Mesothelial cell of epicardium (in vitro differentiated cells): Measurements from ENCODE around the gene CPT1B. TPM values are rescaled to one million over a fixed set of nuclear protein-coding genes. Genes with fewer than 3 reads are reported as not detected.
"Not testable (repeated sequence)": the region's sequence is repeated elsewhere in the genome, so short reads cannot be mapped to it uniquely, and the experiment has no call there.

ENCODE experiments used
- DNase-seq, 2 experiments: peaks; one replicate each; pipeline ENCODE4 v3.0.0; 2021; ENCODE audit warnings: low spot score in 2 of 2; ENCODE audit not compliant: unreplicated experiment in 2 of 2
- H3K27ac Mint-ChIP-seq: 2 replicates; pipeline ENCODE4 v1.8.0; 2021; ENCODE audit warnings: mixed read lengths
- H3K27me3 Mint-ChIP-seq: 2 replicates; pipeline ENCODE4 v1.8.0; 2021; ENCODE audit warnings: low read depth, mixed read lengths
- H3K36me3 Mint-ChIP-seq: 2 replicates; pipeline ENCODE4 v1.8.0; 2021; ENCODE audit warnings: mixed read lengths
- H3K4me1 Mint-ChIP-seq: 2 replicates; pipeline ENCODE4 v1.8.0; 2021; ENCODE audit warnings: mixed read lengths
- H3K4me3 Mint-ChIP-seq: 2 replicates; pipeline ENCODE4 v1.8.0; 2021; ENCODE audit warnings: mild to moderate bottlenecking, moderate library complexity, mixed read lengths
- H3K9me3 Mint-ChIP-seq: 2 replicates; pipeline ENCODE4 v1.8.0; 2021; ENCODE audit warnings: mixed read lengths
- total RNA-seq: library from RNA; stranded (reverse); gene quantifications from 3 replicates; pipeline ENCODE4 v1.2.1, GENCODE V29; 2021
- TF ChIP-seq, protein P1 (sequence below): fragments of 200-600 bp; sonication (generic); IDR thresholded peaks from one replicate; pipeline ENCODE4 v1.5.0; 2021; ENCODE audit warnings: antibody characterized with exemption; ENCODE audit not compliant: unreplicated experiment

CPT1B gene
- total RNA-seq, 1 donor from 2014 or later: 109 TPM

DNA sequence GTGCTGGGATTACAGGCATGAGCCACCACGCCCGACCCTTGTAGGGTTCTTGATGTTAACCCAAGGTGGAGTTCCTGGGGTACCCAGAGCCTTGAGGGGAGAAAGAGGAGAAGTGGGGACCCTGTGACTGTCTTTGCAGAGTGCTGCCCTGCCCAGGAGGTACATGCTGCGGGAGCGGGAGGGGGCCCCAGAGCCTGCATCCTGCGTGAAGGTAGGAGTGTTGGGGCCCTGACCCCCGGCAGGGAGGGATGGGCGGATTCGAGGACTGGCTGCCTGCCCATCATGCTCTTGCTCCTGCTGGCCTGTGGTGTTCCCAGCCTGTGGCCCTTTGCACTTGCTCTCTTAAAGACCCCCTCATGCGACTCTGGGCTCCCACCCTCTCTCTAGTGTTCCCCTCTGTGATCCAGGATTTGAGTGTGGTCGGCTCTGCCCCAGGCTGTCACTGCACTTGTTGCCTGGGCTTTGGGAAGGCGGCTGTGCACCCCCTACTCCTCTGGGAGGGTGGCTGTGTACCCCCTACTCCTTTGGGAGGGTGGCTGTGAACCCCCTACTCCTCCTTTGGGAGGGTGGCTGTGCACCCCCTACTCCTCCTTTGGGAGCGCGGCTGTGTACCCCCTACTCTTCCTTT is 57.3 kb downstream of the CPT1B start:
- H3K4me3 Mint-ChIP-seq: no peak overlapping the region
- H3K36me3 Mint-ChIP-seq: peaks cover 6% of the 10 kb centered on the region
- H3K9me3 Mint-ChIP-seq: no peaks in the 10 kb centered on the region
- H3K4me1 Mint-ChIP-seq: peaks cover 8% of the 10 kb centered on the region
- no peaks in the 10 kb centered on the region for H3K27me3 Mint-ChIP-seq
- no peak for DNase-seq
- TF ChIP-seq, protein P1, sequence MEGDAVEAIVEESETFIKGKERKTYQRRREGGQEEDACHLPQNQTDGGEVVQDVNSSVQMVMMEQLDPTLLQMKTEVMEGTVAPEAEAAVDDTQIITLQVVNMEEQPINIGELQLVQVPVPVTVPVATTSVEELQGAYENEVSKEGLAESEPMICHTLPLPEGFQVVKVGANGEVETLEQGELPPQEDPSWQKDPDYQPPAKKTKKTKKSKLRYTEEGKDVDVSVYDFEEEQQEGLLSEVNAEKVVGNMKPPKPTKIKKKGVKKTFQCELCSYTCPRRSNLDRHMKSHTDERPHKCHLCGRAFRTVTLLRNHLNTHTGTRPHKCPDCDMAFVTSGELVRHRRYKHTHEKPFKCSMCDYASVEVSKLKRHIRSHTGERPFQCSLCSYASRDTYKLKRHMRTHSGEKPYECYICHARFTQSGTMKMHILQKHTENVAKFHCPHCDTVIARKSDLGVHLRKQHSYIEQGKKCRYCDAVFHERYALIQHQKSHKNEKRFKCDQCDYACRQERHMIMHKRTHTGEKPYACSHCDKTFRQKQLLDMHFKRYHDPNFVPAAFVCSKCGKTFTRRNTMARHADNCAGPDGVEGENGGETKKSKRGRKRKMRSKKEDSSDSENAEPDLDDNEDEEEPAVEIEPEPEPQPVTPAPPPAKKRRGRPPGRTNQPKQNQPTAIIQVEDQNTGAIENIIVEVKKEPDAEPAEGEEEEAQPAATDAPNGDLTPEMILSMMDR: no peak
- H3K27ac Mint-ChIP-seq: no peak overlapping the region

GRCh38 chr22:50520184-50520583 is 58.0 kb downstream of the CPT1B start:
- H3K36me3 Mint-ChIP-seq, H3K27me3 Mint-ChIP-seq, H3K4me3 Mint-ChIP-seq, H3K27ac Mint-ChIP-seq, H3K9me3 Mint-ChIP-seq, DNase-seq, H3K4me1 Mint-ChIP-seq: not testable (repeated sequence)

GRCh38 chr22:50519151-50519550 is 59.1 kb downstream of the CPT1B start:
- Mint-ChIP-seq H3K4me1 (no peaks in the 10 kb centered on the region), H3K27me3 (no peaks in the 10 kb centered on the region), H3K9me3 (no peaks in the 10 kb centered on the region), H3K27ac (no peak overlapping the region), H3K4me3 (no peak overlapping the region), H3K36me3 (peaks cover 9% of the 10 kb centered on the region)
- no peak for DNase-seq
- TF ChIP-seq, protein P1: no peak

Other genes with a start within 250 kb of the CPT1B start
- gene PPP6R2, start 235.1 kb downstream of the CPT1B start, total RNA-seq: 79.4 to 83.7 TPM (median 80.1 TPM) in 3 replicates
- 95.8 to 106 TPM (median 105 TPM) in 3 replicates for gene SBF1, start 103.4 kb downstream of the CPT1B start, total RNA-seq
- 1.4 to 2.0 TPM (median 1.5 TPM) in 3 replicates for gene ADM2, start 96.9 kb downstream of the CPT1B start, total RNA-seq
- gene MIOX, start 91.6 kb downstream of the CPT1B start, total RNA-seq: 0.34 to 0.66 TPM in 2 of 3 replicates, not detected in the other
- 65.2 to 66.2 TPM (median 65.2 TPM) in 3 replicates for gene LMF2, start 70.7 kb downstream of the CPT1B start, total RNA-seq
- gene NCAPH2, start 70.2 kb downstream of the CPT1B start, total RNA-seq: 57.9 to 63.1 TPM (median 60.3 TPM) in 3 replicates
- gene SCO2, start 52.8 kb downstream of the CPT1B start, total RNA-seq: 0.65 to 5.0 TPM (median 2.4 TPM) in 3 replicates
- gene TYMP, start 48.4 kb downstream of the CPT1B start, total RNA-seq: 9.3 to 10.3 TPM (median 9.9 TPM) in 3 replicates
- 0.07 to 0.11 TPM (median 0.09 TPM) in 3 replicates for gene KLHDC7B, start 32.5 kb downstream of the CPT1B start, total RNA-seq
- gene SYCE3, start 15.5 kb downstream of the CPT1B start, total RNA-seq: 0.59 to 0.76 TPM in 2 of 3 replicates, not detected in the other
- gene CHKB, start 4.4 kb upstream of the CPT1B start, total RNA-seq: 115 to 118 TPM (median 116 TPM) in 3 replicates
- gene MAPK8IP2, start 22.4 kb upstream of the CPT1B start, total RNA-seq: 2.8 to 3.2 TPM (median 2.8 TPM) in 3 replicates
- gene ARSA, start 49.7 kb upstream of the CPT1B start, total RNA-seq: 45.2 to 51.5 TPM (median 49.9 TPM) in 3 replicates
- gene SHANK3, start 94.4 kb upstream of the CPT1B start, total RNA-seq: 14.2 to 14.8 TPM (median 14.3 TPM) in 3 replicates
- gene ACR, start 159.8 kb upstream of the CPT1B start, total RNA-seq: 1.0 to 2.2 TPM (median 1.2 TPM) in 3 replicates
- gene RABL2B, start 205.2 kb upstream of the CPT1B start, total RNA-seq: 42.3 to 48.3 TPM (median 47.5 TPM) in 3 replicates